HG03135 (cell line): ENCODE data around the gene CD300A.
A peak's percentile ranks its signal among the peaks of the same experiment; 100 is the strongest.

ENCODE experiments used
- ATAC-seq: cut with Tn5 transposase; IDR thresholded peaks from one replicate; pipeline ENCODE4 v1.9.1; 2021; ENCODE audit warnings: mild to moderate bottlenecking, moderate library complexity; ENCODE audit not compliant: unreplicated experiment

Gene CD300A

GRCh38 chr17:74466111-74466827, at the start of gene CD300A:
Gene CD300A (plus strand): TSS chr17:74466634. CDS start chr17:74466704, 70 bp downstream.
- ATAC-seq, result no peak

- ATAC-seq, result peak; percentile 82
Observed at GRCh38 chr17:74417178-74418045, 49.0 kb upstream of the CD300A start.

- no peak for ATAC-seq
Observed at GRCh38 chr17:74419928-74420411, 46.5 kb upstream of the CD300A start.

- no peak for ATAC-seq
Observed at GRCh38 chr17:74424117-74424516, 42.3 kb upstream of the CD300A start.

GRCh38 chr17:74424657-74425056, 41.8 kb upstream of the CD300A start:
- no peak for ATAC-seq

- no peak for ATAC-seq
Observed at GRCh38 chr17:74426551-74427047, 39.8 kb upstream of the CD300A start.

GRCh38 chr17:74427048-74427762, 39.2 kb upstream of the CD300A start:
- ATAC-seq, result no peak

- no peak for ATAC-seq
Observed at GRCh38 chr17:74427763-74428153, 38.7 kb upstream of the CD300A start.

GRCh38 chr17:74429604-74430384, 36.6 kb upstream of the CD300A start:
- ATAC-seq, result peak; percentile 4

GRCh38 chr17:74430385-74430705, 36.1 kb upstream of the CD300A start:
- peak; percentile 29 for ATAC-seq

- peak; percentile 44 for ATAC-seq
Observed at GRCh38 chr17:74430706-74431567, 35.5 kb upstream of the CD300A start.

- ATAC-seq, result no peak
Observed at GRCh38 chr17:74431568-74432423, 34.6 kb upstream of the CD300A start, which contains the start of gene GPRC5C. Gene GPRC5C (plus strand): TSS chr17:74432088. CDS start chr17:74439777, 7,689 bp downstream.

GRCh38 chr17:74432424-74432690, 34.1 kb upstream of the CD300A start:
- no peak for ATAC-seq

GRCh38 chr17:74432766-74433391, 33.6 kb upstream of the CD300A start:
- no peak for ATAC-seq

GRCh38 chr17:74433421-74434121, 32.9 kb upstream of the CD300A start:
- ATAC-seq, result no peak

GRCh38 chr17:74435775-74436359, 30.6 kb upstream of the CD300A start:
- ATAC-seq, result no peak

- no peak for ATAC-seq
Observed at GRCh38 chr17:74437702-74438101, 28.7 kb upstream of the CD300A start.
